Measurements from ENCODE around the gene FAR2.

FAR2 gene

DNA sequence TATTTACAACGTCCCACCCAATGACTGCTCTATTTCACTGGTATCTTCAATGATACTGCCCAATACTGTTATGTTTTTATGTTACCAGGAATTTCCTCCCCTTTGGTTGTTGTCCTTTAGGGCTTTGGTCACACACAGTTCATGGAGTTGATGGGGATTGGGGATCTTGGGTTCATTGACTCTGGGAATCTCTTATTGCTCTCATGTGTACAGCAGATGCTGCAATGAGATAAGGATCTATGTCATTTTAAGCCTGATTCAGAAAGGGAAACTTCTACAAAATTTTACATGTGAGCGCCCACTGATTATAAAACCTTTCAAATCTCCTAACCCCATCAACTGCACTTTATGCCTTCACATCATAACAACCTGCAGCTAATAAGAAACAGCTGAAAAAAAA lies 67.2 kb downstream of the FAR2 start:
- no peak overlapping the region for H3K4me2 ChIP-seq (ENCODE audit: low read length)
- H4K20me1 ChIP-seq (ENCODE audit: insufficient read depth, low read length) = no peaks in the 10 kb centered on the region
- H3K79me2 ChIP-seq (ENCODE audit: low read length) = no peaks in the 10 kb centered on the region
- no peaks in the 10 kb centered on the region for H3K27me3 ChIP-seq (ENCODE audit: low read depth, low read length)
- no peaks in the 10 kb centered on the region for H3K36me3 ChIP-seq (replicated peaks; ENCODE audit: low read depth, low read length)
- no peak overlapping the region for H3K9ac ChIP-seq (ENCODE audit: low read length)
- H3K4me1 ChIP-seq (ENCODE audit: low read length) = peaks cover 5% of the 10 kb centered on the region; the same call in 1 of the 2 replicates
- no peak overlapping the region; the same call in 1 of the 2 replicates for H2AFZ ChIP-seq (ENCODE audit: low read depth, low read length)
- TF ChIP-seq, protein P1, sequence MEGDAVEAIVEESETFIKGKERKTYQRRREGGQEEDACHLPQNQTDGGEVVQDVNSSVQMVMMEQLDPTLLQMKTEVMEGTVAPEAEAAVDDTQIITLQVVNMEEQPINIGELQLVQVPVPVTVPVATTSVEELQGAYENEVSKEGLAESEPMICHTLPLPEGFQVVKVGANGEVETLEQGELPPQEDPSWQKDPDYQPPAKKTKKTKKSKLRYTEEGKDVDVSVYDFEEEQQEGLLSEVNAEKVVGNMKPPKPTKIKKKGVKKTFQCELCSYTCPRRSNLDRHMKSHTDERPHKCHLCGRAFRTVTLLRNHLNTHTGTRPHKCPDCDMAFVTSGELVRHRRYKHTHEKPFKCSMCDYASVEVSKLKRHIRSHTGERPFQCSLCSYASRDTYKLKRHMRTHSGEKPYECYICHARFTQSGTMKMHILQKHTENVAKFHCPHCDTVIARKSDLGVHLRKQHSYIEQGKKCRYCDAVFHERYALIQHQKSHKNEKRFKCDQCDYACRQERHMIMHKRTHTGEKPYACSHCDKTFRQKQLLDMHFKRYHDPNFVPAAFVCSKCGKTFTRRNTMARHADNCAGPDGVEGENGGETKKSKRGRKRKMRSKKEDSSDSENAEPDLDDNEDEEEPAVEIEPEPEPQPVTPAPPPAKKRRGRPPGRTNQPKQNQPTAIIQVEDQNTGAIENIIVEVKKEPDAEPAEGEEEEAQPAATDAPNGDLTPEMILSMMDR (IDR thresholded peaks at IDR 0.05; ENCODE audit: low read depth, low read length) = no peak
- no peak for TF ChIP-seq EZH2phosphoT487 (IDR thresholded peaks at IDR 0.05; ENCODE audit: low read depth)
- no peak overlapping the region for H3K4me3 ChIP-seq (ENCODE audit: low read length)
- H3K9me3 ChIP-seq (ENCODE audit: insufficient read depth, low read length) = no peaks in the 10 kb centered on the region
- H3K27ac ChIP-seq (ENCODE audit: low read length) = no peak overlapping the region

- TF ChIP-seq, protein P1 (IDR thresholded peaks at IDR 0.05; ENCODE audit: low read depth, low read length) = no peak
- TF ChIP-seq EZH2phosphoT487 (IDR thresholded peaks at IDR 0.05; ENCODE audit: low read depth) = no peak
- H3K9ac ChIP-seq (ENCODE audit: low read length) = no peak overlapping the region
- no peak overlapping the region for H3K4me2 ChIP-seq (ENCODE audit: low read length)
- no peaks in the 10 kb centered on the region for H3K9me3 ChIP-seq (ENCODE audit: insufficient read depth, low read length)
- H3K36me3 ChIP-seq (replicated peaks; ENCODE audit: low read depth, low read length) = no peaks in the 10 kb centered on the region
- H3K4me1 ChIP-seq (ENCODE audit: low read length) = peaks cover 5% of the 10 kb centered on the region; the same call in 1 of the 2 replicates
- H2AFZ ChIP-seq (ENCODE audit: low read depth, low read length) = no peak overlapping the region
- H3K4me3 ChIP-seq (ENCODE audit: low read length) = no peak overlapping the region
- H3K27ac ChIP-seq (ENCODE audit: low read length) = no peak overlapping the region
- no peaks in the 10 kb centered on the region for H3K79me2 ChIP-seq (ENCODE audit: low read length)
- H3K27me3 ChIP-seq (ENCODE audit: low read depth, low read length) = no peaks in the 10 kb centered on the region
- H4K20me1 ChIP-seq (ENCODE audit: insufficient read depth, low read length) = no peaks in the 10 kb centered on the region
These were observed 67.9 kb downstream of the FAR2 start for GRCh38 chr12:29216797-29217575.

DNA sequence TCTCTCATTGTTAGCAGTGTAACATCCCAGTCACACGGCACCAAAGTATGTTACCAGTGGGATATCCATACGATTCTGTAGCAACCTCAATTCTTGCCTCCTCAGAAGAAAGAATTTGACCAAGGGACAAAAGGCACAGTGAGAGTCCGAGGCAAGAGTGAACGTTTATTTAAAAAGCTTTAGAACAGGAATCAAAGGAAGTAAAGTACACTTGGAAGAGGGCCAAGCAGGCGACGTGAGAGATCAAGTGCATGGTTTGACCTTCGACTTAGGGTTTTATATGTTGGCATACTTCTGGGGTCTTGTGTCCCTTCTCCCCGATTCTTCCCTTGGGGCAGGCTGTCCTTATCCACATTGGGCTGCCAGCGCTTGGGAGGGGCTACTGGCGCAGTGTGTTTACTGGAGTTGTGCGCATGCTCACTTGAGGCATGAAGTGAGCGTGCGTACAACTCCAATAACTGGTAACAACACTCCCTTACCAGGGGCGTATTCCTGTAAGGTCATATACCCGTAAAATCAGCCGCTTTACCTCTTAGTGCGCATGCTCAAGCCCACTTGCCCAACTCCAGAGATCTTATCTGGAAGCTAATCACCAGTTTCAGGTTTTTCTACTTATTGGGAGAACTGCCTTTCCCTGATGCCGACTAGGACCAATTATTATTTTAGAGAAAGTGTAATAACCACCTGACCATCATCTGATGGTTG lies 71.7 kb downstream of the FAR2 start:
- Histone ChIP-seq H3K4me3 (ENCODE audit: low read length) (no peak overlapping the region), H3K27me3 (ENCODE audit: low read depth, low read length) (no peaks in the 10 kb centered on the region), H3K9me3 (ENCODE audit: insufficient read depth, low read length) (no peaks in the 10 kb centered on the region), H3K9ac (ENCODE audit: low read length) (no peak overlapping the region), H3K4me1 (ENCODE audit: low read length) (peaks cover 5% of the 10 kb centered on the region; the same call in 1 of the 2 replicates), H3K27ac (ENCODE audit: low read length) (no peak overlapping the region), H2AFZ (ENCODE audit: low read depth, low read length) (no peak overlapping the region), H3K36me3 (replicated peaks; ENCODE audit: low read depth, low read length) (no peaks in the 10 kb centered on the region), H4K20me1 (ENCODE audit: insufficient read depth, low read length) (no peaks in the 10 kb centered on the region), H3K4me2 (ENCODE audit: low read length) (no peak overlapping the region), H3K79me2 (ENCODE audit: low read length) (no peaks in the 10 kb centered on the region)
- TF ChIP-seq, protein P1 (IDR thresholded peaks at IDR 0.05; ENCODE audit: low read depth, low read length) = no peak
- no peak for TF ChIP-seq EZH2phosphoT487 (IDR thresholded peaks at IDR 0.05; ENCODE audit: low read depth)

DNA sequence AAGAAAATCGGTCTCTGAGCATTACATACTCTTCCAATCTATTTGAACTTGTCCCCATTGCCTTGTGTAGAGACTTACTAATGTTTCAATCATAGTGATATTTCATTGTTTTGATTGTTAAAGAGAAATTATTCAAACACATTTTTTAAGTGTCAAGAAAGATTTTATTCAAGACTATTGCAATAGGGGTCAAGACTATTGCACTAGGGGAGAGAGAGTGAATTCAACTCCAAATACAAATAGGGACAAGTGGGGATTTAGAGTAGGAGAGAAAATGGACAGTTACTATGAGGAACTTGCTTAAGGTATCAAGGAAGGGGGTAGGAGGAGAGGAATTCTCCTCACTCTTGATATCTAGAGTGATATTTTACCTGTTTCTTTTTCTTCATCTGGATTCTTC lies 73.1 kb downstream of the FAR2 start:
- Histone ChIP-seq H3K4me2 (ENCODE audit: low read length) (no peak overlapping the region), H3K9ac (ENCODE audit: low read length) (no peak overlapping the region), H3K27ac (ENCODE audit: low read length) (no peak overlapping the region), H3K9me3 (ENCODE audit: insufficient read depth, low read length) (no peaks in the 10 kb centered on the region), H3K4me3 (ENCODE audit: low read length) (no peak overlapping the region), H4K20me1 (ENCODE audit: insufficient read depth, low read length) (no peaks in the 10 kb centered on the region), H3K36me3 (replicated peaks; ENCODE audit: low read depth, low read length) (no peaks in the 10 kb centered on the region), H3K79me2 (ENCODE audit: low read length) (no peaks in the 10 kb centered on the region), H2AFZ (ENCODE audit: low read depth, low read length) (no peak overlapping the region), H3K4me1 (ENCODE audit: low read length) (peaks cover 5% of the 10 kb centered on the region; the same call in 1 of the 2 replicates), H3K27me3 (ENCODE audit: low read depth, low read length) (no peaks in the 10 kb centered on the region)
- TF ChIP-seq, protein P1 (IDR thresholded peaks at IDR 0.05; ENCODE audit: low read depth, low read length) = no peak
- TF ChIP-seq EZH2phosphoT487 (IDR thresholded peaks at IDR 0.05; ENCODE audit: low read depth) = no peak

Measured in OCI-LY3 (cell line).